Suppressor macrophage treated with lipopolysaccharide for 1 hour (primary cell): ENCODE data around the gene SARS2.
"Not testable (repeated sequence)": the region's sequence is repeated elsewhere in the genome, so short reads cannot be mapped to it uniquely, and the experiment has no call there.

Experiments
- DNase-seq, 3 donors: peaks; one replicate each; pipeline ENCODE4 v3.0.0-alpha.2; 2020 to 2022

Gene SARS2

GRCh38 chr19:38889803-38890202, 40.8 kb downstream of the SARS2 start:
- DNase-seq: no peak

- DNase-seq: no peak
These were observed 41.7 kb downstream of the SARS2 start for GRCh38 chr19:38888876-38889275.

GRCh38 chr19:38884691-38885090, 45.9 kb downstream of the SARS2 start:
- DNase-seq: not testable (repeated sequence)

GRCh38 chr19:38883286-38883685, 47.3 kb downstream of the SARS2 start:
- no peak for DNase-seq

- DNase-seq: no peak
These were observed 49.5 kb downstream of the SARS2 start for GRCh38 chr19:38880882-38881609.

GRCh38 chr19:38880076-38880881, 50.3 kb downstream of the SARS2 start:
- DNase-seq: no peak

- DNase-seq: no peak
These were observed 51.2 kb downstream of the SARS2 start for GRCh38 chr19:38879400-38879751.

- DNase-seq: no peak
These were observed 51.8 kb downstream of the SARS2 start for GRCh38 chr19:38878575-38879399.

GRCh38 chr19:38877781-38878574, 52.6 kb downstream of the SARS2 start, which contains the start of gene RINL:
RINL (minus strand) TSS chr19:38878275; CDS start chr19:38876742, 1,533 bp downstream.
- DNase-seq: peak in 2 of 3 donors; percentile 29 to 48

- peak in 1 of 3 donors; percentile 15 for DNase-seq
These were observed 54.7 kb downstream of the SARS2 start for GRCh38 chr19:38875656-38876395.

- not testable (repeated sequence) for DNase-seq
These were observed 57.2 kb downstream of the SARS2 start for GRCh38 chr19:38873400-38873799.

GRCh38 chr19:38870612-38871011, 60.0 kb downstream of the SARS2 start:
- DNase-seq: no peak

- peak; percentile 69 to 91 (median 76) for DNase-seq
These were observed 60.5 kb downstream of the SARS2 start for GRCh38 chr19:38869836-38870607.

GRCh38 chr19:38869160-38869835, 61.3 kb downstream of the SARS2 start:
- peak; percentile 10 to 36 (median 27) for DNase-seq

- DNase-seq: no peak
These were observed 62.0 kb downstream of the SARS2 start for GRCh38 chr19:38868551-38868950.

- no peak for DNase-seq
These were observed 63.3 kb downstream of the SARS2 start for GRCh38 chr19:38867171-38867780.
